ENCODE data around the gene EIF2D.

EIF2D gene

DNA sequence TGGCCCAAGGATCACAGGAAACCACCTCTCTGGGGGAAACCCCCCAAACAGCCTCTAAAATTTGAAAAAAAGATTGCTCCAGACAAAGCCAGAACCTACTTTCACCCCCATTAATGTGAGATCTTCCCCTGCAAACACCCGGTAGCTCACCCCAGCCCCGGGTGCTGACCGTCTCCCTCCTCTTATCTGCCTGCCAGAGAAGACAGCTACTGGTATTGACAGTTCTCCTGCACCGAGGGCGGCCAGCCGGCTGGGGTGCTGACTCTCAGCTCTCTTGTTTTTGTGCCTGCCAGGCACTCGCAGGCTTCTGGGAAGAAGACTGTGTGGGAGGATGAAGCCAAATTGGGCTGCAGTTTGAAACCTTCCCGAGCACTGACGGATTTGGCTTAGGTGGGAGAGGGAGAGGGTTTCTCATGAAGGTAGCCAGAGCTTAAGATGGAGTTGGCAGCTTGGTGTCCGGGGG, 56.8 kb downstream of the EIF2D start:
- TF ChIP-seq CTCF (conservative IDR thresholded peaks at IDR 0.05; ENCODE audit: low read length) = no peak
- DNase-seq (ENCODE audit: low read depth) = no peak
- H3K4me3 ChIP-seq (ENCODE audit: low read length) = no peak overlapping the region

DNA sequence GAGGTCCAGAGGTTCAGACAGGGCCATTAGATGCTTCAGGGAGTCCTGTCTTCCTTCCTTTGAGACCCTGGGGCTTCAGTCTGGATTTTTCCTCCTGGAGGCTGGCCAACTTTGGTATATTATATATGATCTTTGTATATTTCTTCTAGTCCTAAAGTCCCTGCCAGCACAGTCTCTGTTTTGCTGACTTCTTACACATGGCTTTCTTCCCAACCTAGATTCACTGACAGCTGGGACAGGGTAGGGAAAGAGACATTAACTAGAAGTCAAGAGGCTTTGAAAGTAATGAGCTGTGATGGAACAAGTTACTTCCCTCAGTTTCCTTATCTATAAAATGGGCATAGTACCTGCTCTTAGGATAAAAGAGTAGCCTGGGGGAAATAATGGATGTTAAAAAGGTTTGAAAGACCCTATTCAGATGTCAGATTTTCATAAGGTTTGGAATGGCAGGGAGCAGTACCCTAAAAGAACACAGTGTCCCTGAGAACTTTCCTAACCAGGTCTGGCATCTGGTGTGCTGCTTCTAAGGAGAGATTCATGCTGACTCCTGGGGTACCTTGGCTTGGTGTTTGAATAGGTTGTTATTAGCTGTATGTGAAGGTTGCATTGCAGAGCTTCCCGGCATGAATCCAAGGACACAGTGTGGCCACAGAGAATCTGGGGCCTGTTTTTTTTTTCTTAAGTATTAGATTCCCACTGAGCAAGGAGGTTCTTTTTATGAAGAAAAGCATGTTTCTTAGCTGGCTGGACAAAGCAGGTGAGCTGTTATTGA, 57.4 kb downstream of the EIF2D start:
- no peak for TF ChIP-seq CTCF (conservative IDR thresholded peaks at IDR 0.05; ENCODE audit: low read length)
- no peak overlapping the region for H3K4me3 ChIP-seq (ENCODE audit: low read length)
- DNase-seq (ENCODE audit: low read depth) = no peak

GRCh38 chr1:206554211-206554610, 58.1 kb downstream of the EIF2D start:
- H3K4me3 ChIP-seq (ENCODE audit: low read length) = no peak overlapping the region
- TF ChIP-seq CTCF (conservative IDR thresholded peaks at IDR 0.05; ENCODE audit: low read length) = no peak
- no peak for DNase-seq (ENCODE audit: low read depth)

DNA sequence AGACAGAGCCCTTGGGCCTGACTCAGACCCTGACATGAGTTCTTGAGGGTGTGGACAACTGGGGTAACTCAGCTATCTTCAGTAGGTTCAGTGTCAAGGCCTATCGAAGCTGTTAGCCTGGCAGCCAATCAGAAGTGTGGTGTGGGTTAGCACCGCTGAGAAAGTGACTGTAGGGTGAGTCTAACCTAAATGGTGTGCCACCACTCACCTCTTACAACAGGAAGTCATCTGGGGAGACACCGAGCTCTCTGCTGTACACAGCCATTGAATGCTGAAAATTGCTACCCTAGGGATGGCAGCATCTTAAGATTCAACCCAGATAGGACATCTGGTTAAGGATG, 60.3 kb downstream of the EIF2D start:
- no peak for TF ChIP-seq CTCF (conservative IDR thresholded peaks at IDR 0.05; ENCODE audit: low read length)
- H3K4me3 ChIP-seq (ENCODE audit: low read length) = no peak overlapping the region
- no peak for DNase-seq (ENCODE audit: low read depth)

- no peak for DNase-seq (ENCODE audit: low read depth)
- no peak overlapping the region for H3K4me3 ChIP-seq (ENCODE audit: low read length)
- no peak for TF ChIP-seq CTCF (conservative IDR thresholded peaks at IDR 0.05; ENCODE audit: low read length)
Observed at GRCh38 chr1:206551296-206551985, 60.8 kb downstream of the EIF2D start.

- no peak overlapping the region for H3K4me3 ChIP-seq (ENCODE audit: low read length)
- no peak for DNase-seq (ENCODE audit: low read depth)
- TF ChIP-seq CTCF (conservative IDR thresholded peaks at IDR 0.05; ENCODE audit: low read length) = no peak
Observed at GRCh38 chr1:206550446-206550845, 61.8 kb downstream of the EIF2D start.

DNA sequence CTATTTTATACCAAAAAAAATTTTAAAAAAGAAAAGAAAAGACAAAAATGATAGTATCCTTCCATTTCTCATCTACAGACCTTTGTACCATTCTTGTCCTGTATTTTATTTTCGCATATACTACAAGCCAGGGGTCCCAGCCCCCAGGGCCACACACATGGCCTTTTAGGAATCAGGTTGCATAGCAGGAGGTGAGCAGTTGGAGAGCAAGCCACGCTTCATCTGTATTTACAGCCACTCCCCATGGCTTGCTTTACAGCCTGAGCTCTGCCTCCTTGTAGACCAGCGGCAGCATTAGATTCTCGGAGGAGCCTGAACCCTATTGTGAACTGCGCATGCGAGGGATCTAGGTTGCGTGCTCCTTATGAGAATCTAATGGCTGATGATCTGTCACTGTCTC, 65.2 kb downstream of the EIF2D start:
- TF ChIP-seq CTCF (conservative IDR thresholded peaks at IDR 0.05; ENCODE audit: low read length) = no peak
- H3K4me3 ChIP-seq (ENCODE audit: low read length) = no peak overlapping the region
- no peak for DNase-seq (ENCODE audit: low read depth)

Data from AG10803 (cell line).